ENCODE results near the gene OSBPL5. TPM values are rescaled to one million over a fixed set of nuclear protein-coding genes. Genes with fewer than 3 reads are reported as not detected.
A peak's percentile ranks its signal among the peaks of the same experiment; 100 is the strongest.

The OSBPL5 gene
- total RNA-seq, 4 donors from 2014 or later = 39.9 to 94.0 (median 66.4) TPM

GRCh38 chr11:3131330-3131941 is 33.7 kb downstream of the OSBPL5 start:
- no peak for TF ChIP-seq POLR2A (IDR thresholded peaks at IDR 0.05)
- no peak for ATAC-seq
- peaks cover 0 to 43% of the 10 kb centered on the region in 2 donors for H3K36me3 ChIP-seq
- no peak overlapping the region for H3K27ac ChIP-seq
- H3K9me3 ChIP-seq = no peaks in the 10 kb centered on the region
- peaks cover 0 to 67% (median 16%) of the 10 kb centered on the region in 3 donors for H3K4me1 ChIP-seq
- WGBS, 2 donors (ENCODE audit: low coverage in 1 of 2) = 90 to 95% methylated on average over 2 of the region's 2 CpGs
- no peaks in the 10 kb centered on the region for H3K27me3 ChIP-seq
- no peak overlapping the region for H3K4me3 ChIP-seq

GRCh38 chr11:3130269-3131071 is 34.6 kb downstream of the OSBPL5 start:
- TF ChIP-seq POLR2AphosphoS5 (IDR thresholded peaks at IDR 0.05) (no peak), POLR2A (IDR thresholded peaks at IDR 0.05) (no peak), EP300 (IDR thresholded peaks at IDR 0.05) (no peak), CTCF (IDR thresholded peaks at IDR 0.05) (no peak)
- Histone ChIP-seq H3K36me3 (peaks cover 0 to 51% of the 10 kb centered on the region in 2 donors), H3K27me3 (no peaks in the 10 kb centered on the region), H3K27ac (peak overlapping the region in 1 of 4 donors; percentile 12), H3K4me3 (no peak overlapping the region), H3K4me1 (peaks cover 0 to 57% (median 7%) of the 10 kb centered on the region in 3 donors), H3K9me3 (no peaks in the 10 kb centered on the region)
- 51 to 75% methylated on average over 3 to 4 of the region's 14 CpGs for WGBS, 2 donors (ENCODE audit: low coverage in 1 of 2)
- ATAC-seq = no peak

GRCh38 chr11:3129591-3130268 is 35.4 kb downstream of the OSBPL5 start:
- 100% methylated on average over 1 of the region's 21 CpGs; no CpG with 5 or more reads in 1 of the 2 donors for WGBS, 2 donors (ENCODE audit: low coverage in 1 of 2)
- H3K27me3 ChIP-seq = no peaks in the 10 kb centered on the region
- TF ChIP-seq POLR2AphosphoS5 (IDR thresholded peaks at IDR 0.05) (no peak), EP300 (IDR thresholded peaks at IDR 0.05) (no peak), POLR2A (IDR thresholded peaks at IDR 0.05) (no peak), CTCF (IDR thresholded peaks at IDR 0.05) (no peak)
- no peak for ATAC-seq
- H3K4me1 ChIP-seq = peaks cover 0 to 55% (median 4%) of the 10 kb centered on the region in 3 donors
- peaks cover 0 to 54% of the 10 kb centered on the region in 2 donors for H3K36me3 ChIP-seq
- no peaks in the 10 kb centered on the region for H3K9me3 ChIP-seq
- no peak overlapping the region for H3K4me3 ChIP-seq
- H3K27ac ChIP-seq = peak overlapping the region in 1 of 4 donors; percentile 12

- Histone ChIP-seq H3K27ac (peak overlapping the region in 2 of 4 donors; percentile 67 to 71), H3K9me3 (no peaks in the 10 kb centered on the region), H3K4me1 (peaks cover 0 to 55% (median 8%) of the 10 kb centered on the region in 3 donors), H3K36me3 (peaks cover 0 to 57% of the 10 kb centered on the region in 2 donors), H3K4me3 (no peak overlapping the region), H3K27me3 (no peaks in the 10 kb centered on the region)
- TF ChIP-seq POLR2A (IDR thresholded peaks at IDR 0.05) = no peak
- no peak for TF ChIP-seq EP300 (IDR thresholded peaks at IDR 0.05)
- no peak for TF ChIP-seq CTCF (IDR thresholded peaks at IDR 0.05)
- TF ChIP-seq POLR2AphosphoS5 (IDR thresholded peaks at IDR 0.05) = no peak
- no peak for ATAC-seq
- no CpG with 5 or more reads among the region's 10 CpGs for WGBS, 2 donors (ENCODE audit: low coverage in 1 of 2)
Measured at GRCh38 chr11:3129181-3129590, 35.9 kb downstream of the OSBPL5 start.
